Colon (tissue), 2 donors: ENCODE measurements around the gene ICE2.
A peak's percentile ranks its signal among the peaks of the same experiment; 100 is the strongest.
"Not testable (repeated sequence)": the region's sequence is repeated elsewhere in the genome, so short reads cannot be mapped to it uniquely, and the experiment has no call there.

ENCODE experiments used
- FAIRE-seq: peaks from 2 replicates; lab custom pipeline; 2012; peaks lifted over from hg19 to GRCh38; lab: Jason Lieb, UNC
- donor health status: control.
- donor health status: control.

The ICE2 gene

GRCh38 chr15:60448668-60449360 lies 30.1 kb downstream of the ICE2 start:
- no peak for FAIRE-seq

- peak; percentile 75 for FAIRE-seq
Observed at GRCh38 chr15:60444289-60444912, 34.5 kb downstream of the ICE2 start.

DNA sequence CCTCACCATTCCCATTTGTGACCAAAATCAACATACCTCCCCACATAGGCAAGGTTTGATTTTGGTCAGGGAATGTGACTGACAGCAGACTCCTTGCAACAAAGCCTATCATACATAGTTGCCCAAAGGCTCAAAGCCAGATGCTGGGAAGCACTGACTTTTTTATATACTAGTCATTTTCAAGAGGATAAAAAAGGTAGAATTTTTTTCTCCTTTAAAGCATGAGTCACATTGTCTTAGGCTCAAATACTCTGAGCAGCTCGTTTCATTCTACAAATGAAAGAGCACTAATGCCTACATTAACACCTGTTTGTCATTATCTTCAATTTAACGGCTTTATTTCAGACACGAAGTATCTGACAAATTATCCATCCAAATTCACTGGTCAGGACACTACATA lies 36.2 kb downstream of the ICE2 start:
- FAIRE-seq = no peak

- FAIRE-seq = no peak
Observed at GRCh38 chr15:60442031-60442650, 36.8 kb downstream of the ICE2 start.

GRCh38 chr15:60441331-60441730 lies 37.6 kb downstream of the ICE2 start:
- FAIRE-seq = peak; percentile 38

DNA sequence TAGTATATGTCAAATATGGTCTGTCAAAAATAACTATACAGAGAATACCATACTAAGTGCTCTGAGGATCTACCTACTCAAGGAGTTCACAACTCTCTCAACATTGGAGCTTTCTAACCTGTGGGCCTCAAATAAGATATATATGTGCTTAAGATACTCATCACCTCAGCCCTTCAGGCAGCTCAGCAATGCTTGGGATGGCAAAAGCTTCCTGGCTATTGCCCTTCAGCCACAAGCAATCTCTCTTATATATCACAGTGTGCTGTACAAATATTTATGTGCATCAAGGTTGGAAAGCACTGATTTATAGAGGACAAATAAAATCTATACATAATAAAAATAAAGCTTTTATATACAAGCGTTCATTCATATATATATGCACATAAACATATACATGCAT lies 40.3 kb downstream of the ICE2 start:
- no peak for FAIRE-seq

GRCh38 chr15:60428935-60429334 lies 50.0 kb downstream of the ICE2 start:
- FAIRE-seq = no peak

DNA sequence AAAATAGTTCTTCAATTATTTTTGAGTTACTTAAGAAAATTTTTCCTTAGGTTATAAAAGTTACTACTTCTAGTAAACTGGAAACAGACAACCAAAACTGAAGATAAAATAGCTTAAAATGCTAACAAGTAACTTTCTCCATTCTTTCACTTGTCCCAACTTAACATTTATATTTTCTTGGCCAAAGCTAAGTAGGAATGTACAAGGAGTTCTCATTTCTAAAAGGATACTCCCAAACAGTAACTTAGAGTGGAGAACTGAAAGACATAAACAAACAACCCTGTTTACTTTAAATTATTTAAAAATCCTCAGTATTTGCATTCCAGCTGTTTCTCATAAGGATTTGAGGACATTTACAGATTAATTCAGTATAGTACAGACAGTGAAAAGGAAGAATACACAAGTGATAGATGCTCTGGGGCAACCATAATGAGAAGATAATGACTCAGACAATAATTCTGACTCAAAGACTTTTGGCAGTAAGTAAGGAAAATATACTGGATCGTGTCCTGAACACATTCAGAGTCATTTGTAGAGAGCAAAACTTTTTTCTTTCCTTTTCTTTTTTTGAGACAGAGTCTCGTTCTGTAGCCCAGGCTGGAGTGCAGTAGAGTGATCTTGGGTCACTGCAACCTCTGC lies 52.0 kb downstream of the ICE2 start:
- no peak for FAIRE-seq

DNA sequence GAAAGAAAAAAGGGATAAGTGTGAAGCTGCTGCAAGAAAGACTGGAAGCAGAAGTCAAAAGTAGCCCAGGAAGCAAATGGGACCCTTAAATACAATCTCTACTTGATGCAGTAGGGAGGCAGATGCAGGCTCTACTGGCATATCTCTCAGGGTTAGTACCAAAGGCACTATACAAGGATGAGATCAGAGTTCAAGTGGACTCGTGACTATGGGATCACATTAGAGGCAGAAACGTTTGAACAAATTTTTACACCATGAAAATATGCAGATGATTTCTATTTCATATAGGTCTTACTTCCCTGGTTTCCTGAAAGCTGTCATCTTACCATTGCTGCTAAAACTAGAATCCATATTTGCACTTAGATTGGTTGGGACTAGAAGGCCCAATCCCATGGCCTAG lies 53.5 kb downstream of the ICE2 start:
- FAIRE-seq = no peak

GRCh38 chr15:60424006-60424405 lies 54.9 kb downstream of the ICE2 start:
- no peak for FAIRE-seq

DNA sequence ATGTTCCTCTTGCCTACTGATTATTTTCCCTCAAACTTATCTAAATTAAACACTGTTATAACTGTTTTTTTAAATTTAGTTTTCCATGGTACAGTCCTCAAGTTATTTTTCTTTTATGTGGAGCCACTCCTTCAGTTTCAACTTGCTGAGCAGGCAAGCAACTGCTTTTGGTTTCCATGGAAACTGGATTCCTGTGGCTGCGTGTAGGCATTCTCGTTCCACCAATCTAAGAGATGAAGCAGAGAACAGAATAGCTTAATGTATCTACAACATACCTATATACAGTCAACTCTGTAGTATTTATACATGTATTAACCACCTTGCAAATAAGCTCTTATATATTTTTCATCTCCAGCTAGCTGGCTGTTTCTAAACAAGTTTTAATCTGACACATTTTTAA lies 55.4 kb downstream of the ICE2 start:
- no peak for FAIRE-seq

DNA sequence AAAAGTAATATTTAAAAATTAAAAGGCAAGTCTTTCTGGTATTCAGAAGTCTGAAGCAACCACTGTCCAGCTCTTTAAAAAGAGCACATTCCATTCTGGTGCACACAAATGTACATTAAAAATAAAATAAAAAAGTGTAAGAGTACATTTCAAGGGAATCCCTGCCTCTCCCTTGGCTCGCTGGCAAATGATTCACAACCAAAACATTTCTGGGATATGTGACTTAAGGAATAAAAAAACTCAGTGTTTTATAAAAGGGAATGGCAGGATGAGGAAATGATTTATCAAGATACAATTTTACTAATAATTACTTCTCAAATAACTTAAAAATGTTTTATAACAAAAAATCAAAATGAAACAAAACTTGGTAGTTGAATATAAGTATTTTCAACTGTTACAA lies 57.4 kb downstream of the ICE2 start:
- no peak for FAIRE-seq

- FAIRE-seq = no peak
Observed at GRCh38 chr15:60420203-60420716, 58.7 kb downstream of the ICE2 start.

GRCh38 chr15:60419753-60420152 lies 59.2 kb downstream of the ICE2 start:
- FAIRE-seq = no peak

GRCh38 chr15:60418096-60418495 lies 60.8 kb downstream of the ICE2 start:
- no peak for FAIRE-seq

- FAIRE-seq = no peak
Observed at GRCh38 chr15:60417112-60417511, 61.8 kb downstream of the ICE2 start.

- FAIRE-seq = no peak
Observed at GRCh38 chr15:60416484-60416883, 62.5 kb downstream of the ICE2 start.

GRCh38 chr15:60414016-60414682 lies 64.8 kb downstream of the ICE2 start:
- no peak for FAIRE-seq

- FAIRE-seq = no peak
Observed at GRCh38 chr15:60413231-60413824, 65.6 kb downstream of the ICE2 start.

DNA sequence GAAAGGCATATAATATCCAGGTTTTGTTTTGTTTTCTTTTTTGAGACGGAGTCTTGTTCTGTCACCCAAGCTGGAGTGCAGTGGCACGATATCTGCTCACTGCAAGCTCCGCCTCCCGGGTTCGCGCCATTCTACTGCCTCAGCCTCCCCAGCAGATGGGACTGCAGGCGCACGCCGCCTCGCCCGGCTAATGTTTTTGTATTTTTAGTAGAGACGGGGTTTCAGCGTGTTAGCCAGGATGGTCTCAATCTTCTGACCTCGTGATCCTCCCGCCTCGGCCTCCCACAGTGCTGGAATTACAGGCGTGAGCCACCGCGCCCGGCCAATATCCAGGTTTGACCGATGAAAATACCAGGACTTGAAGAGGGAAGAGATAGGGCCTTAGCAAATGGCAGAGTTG lies 66.1 kb downstream of the ICE2 start:
- not testable (repeated sequence) for FAIRE-seq

GRCh38 chr15:60411774-60412425 lies 67.0 kb downstream of the ICE2 start:
- FAIRE-seq = no peak
